ENCODE results near the gene PLK3.
"Not testable (repeated sequence)": the region's sequence is repeated elsewhere in the genome, so short reads cannot be mapped to it uniquely, and the experiment has no call there.

PLK3 gene

DNA sequence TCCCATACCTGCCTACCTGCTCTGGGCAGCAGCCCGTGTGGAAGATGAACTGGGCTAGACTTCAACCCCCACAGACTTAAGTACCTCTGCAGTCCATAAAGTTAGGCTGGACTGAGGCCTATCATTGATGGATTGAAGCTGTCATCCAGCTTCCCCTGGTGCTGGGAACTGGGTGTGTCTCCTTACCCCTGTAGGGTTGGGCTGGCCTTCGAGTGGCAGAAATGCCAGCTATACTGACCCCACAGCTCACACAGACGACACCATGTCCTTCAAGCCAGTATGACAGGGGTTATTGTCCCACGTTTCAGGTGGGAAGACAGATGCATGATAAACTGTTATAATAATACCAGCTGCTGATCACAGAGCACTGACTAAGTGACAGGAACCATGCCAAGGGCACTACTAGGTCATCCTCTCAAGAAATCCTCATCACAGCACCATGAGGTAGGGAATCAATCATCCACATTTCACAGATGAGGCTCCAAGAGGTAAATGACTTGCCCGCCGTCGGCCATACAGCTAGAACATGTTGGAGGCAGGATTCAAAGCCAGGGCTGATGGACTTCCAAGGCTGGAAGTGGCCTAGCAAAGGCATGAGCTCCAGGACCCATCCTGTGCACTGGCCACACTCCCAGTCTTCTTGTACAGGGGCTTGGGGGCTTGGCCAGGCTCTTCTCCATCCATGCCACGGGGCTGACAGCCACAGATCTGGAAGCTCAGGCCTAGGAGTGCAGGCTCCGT is 11.9 kb upstream of the PLK3 start, which contains the start of gene BEST4:
BEST4 (minus strand) TSS at position 51 of the 741 bp plus-strand sequence. CDS start 465 bp downstream, outside the sequence.
- DNase-seq = no peak

DNA sequence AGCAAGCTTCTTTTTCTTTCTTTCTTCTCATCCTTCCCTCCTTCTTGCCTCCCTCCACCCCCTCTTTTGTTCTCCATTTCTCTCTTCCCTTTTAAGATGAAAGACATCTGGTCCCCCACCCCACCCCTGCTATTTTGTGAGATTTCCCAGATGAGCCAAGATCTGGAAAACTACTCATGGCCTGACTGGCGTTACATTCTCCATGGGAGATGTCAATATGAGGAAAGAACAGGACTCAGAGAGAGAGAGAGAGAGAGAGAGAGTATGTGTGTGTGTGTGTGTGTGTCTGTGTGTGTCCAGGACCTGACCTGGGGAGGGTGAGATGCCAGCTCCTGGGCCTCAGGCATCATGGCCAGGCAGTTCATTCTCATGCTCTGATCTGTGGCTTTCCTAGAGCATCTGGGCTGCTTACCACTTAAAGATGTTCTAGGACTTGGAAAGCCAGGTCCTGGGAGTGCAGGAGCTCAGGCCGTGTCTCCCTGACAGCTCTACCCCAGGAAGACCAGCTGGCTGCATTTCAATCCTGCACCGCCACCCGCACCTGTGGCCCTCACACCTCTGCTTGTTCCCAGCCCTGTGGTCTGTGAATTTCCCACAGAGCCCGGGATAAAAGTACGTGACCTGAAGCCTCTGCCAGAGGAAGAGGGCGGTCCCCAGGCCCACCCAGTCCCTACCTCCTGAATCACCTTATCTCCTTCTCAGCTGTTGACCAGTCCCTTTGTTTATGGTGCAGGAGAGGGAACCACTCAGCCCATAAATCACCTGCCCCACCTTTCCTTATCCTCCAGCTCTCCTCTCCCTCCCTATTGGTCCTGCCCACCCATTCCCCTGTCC is 9.0 kb upstream of the PLK3 start:
- no peak for DNase-seq

DNA sequence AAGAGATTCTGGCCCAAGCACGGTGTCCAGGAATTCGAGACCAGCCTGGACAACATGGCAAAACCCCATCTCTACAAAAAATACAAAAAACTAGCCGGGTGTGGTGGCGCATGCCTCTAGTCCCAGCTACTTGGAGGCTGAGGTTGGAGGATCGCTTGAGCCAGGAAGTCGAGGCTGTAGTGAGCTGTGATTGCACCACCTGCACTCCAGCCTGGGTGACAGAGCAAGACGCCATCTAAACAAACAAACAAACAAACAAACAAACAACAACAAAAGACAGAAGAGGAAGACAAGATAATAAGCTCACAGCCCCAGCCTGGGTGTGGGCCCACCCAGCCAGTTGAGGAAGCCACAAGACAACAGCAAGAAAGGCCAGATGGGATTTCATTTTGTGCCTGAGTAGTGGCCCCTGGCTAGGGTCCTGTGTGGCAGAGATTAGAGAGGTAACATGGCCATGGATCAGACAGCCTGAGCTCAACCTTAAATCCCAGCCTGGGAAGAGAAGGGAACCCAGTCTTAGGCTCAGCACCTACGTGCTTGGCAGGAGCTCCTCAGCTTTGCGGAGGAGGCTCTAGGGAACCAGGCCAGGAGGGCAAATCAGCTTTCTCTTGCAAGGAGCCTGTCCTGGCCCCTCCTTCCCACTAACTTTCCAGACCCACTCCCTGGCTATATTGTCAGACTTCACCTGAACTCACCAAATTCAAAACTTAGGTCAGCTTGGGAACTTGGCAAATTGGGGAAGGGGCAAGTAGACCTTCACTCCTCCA is 7.3 kb upstream of the PLK3 start:
- DNase-seq = no peak

DNA sequence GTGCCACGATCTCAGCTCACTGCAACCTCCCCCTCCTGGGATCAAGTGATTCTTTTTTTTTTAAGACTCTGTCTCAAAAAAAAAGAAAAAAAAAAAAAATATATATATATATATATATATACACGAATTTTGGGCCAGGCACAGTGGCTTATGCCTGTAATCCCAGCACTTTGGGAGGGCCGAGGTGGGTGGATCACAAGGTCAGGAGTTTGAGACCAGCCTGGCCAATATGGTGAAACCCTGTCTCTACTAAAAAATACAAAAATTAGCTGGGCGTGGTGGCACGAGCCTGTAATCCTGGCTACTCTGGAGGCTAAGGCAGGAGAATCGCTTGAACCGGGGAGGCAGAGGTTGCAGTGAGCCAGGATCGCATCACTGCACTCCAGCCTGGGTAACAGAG is 2.3 kb upstream of the PLK3 start:
- not testable (repeated sequence) for DNase-seq

DNA sequence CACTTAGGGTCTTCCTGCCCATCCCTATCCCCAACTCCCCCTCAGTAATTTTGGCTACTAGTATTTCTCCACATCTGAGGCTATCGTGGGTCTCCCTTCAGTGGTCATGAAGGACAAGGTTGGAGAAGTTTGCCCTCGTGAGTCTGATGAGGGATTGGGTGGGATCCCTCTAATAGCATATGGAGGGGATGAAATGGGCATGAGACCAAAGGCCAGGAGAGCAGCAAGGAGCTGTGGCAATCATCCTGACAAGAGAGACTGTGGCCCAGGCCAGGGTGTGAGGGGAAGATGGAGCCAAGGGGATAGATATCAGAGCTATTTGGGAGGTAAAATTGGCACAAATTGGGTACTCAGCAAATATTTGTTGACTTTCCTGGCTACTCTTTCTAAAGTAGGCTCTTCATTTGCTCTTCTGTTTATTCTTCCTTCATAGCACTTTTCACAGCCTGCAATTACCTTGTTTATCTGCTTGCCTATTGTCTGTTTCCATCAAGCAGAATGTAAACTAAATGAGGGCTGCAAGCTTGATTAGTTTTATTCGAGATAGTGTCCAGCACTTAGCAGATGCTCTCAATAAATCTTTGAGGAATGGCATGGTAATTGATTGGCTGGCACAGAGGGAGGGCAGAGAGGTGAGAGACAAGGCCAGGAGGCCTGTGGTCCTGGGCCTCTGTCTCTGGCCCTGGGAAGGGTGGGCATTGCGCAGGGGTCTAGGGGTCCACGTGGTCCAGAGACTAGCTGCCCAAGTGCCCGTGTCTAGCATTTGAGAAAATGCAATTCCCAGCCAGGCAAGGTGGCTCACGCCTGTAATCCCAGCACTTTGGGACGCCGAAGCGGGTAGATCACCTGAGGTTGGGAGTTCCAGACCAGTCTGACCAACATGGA is 1.5 kb upstream of the PLK3 start:
- peak in 1 of 2 experiments; percentile 51 for DNase-seq

DNA sequence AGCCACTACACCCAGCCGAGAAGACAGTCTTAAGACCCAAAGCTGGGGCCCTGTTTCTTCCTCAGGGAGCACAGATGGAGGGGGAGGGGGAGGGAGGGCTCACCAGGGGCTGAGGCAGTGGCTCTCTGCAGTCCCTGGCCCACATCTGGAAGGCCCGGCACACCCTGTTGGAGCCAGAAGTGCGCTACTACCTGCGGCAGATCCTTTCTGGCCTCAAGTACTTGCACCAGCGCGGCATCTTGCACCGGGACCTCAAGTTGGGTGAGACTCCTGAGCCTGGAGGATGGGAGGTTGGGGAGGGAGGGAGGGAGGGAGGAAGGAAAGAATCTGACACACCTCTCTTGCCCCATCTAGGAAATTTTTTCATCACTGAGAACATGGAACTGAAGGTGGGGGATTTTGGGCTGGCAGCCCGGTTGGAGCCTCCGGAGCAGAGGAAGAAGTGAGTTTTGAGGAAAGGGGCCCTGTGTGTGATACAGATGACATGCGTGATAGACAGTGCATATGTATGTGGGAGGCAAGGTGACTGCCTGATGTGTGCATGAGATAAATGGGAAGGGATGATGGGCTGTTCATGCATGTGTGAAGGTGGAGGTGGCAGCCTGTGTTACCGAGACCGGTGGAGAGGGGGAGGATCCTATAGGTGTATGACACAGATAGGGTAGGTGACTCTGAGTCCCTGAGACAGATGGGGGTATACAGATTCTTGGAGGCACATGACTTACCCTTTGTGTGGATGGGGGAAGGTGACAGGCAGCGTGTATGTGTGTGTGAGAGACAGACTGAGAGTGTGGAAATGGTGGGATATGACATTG is 1.5 kb downstream of the PLK3 start:
- no peak for DNase-seq

DNA sequence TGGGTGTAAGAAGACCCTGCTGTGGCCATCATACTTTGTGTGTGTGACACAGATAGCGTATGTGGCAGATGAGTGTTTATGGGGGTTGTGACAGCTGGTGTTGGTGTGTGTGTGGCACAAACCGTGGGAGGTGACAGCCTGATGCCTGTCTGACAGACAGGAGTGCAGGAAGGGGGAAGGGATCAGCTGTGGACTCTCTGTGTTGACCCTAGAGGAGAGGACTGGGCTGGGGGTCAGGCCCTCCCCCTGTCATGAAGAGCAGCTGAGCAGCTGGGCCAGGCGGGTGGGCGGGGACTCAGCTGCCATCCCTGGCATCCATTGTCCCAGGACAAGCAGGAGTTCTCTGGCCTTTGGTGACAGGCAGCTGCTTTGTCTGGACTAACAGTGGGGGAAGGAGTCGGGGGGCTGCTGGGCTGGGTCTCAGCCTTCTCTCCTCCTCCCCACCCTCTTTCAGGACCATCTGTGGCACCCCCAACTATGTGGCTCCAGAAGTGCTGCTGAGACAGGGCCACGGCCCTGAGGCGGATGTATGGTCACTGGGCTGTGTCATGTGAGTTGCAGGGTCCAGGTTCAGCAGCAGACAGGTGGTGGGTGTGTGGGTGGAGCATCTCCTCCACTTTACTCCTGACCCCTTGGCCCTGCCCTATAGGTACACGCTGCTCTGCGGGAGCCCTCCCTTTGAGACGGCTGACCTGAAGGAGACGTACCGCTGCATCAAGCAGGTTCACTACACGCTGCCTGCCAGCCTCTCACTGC is 2.3 kb downstream of the PLK3 start:
- no peak for DNase-seq

DNA sequence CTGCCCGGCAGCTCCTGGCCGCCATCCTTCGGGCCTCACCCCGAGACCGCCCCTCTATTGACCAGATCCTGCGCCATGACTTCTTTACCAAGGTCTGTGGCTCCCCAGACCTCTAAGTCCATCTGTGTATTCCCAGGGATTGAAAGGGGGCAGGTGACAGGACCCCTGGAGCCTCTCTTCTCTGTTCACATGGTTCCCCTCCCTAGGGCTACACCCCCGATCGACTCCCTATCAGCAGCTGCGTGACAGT is 2.8 kb downstream of the PLK3 start:
- DNase-seq = no peak

DNA sequence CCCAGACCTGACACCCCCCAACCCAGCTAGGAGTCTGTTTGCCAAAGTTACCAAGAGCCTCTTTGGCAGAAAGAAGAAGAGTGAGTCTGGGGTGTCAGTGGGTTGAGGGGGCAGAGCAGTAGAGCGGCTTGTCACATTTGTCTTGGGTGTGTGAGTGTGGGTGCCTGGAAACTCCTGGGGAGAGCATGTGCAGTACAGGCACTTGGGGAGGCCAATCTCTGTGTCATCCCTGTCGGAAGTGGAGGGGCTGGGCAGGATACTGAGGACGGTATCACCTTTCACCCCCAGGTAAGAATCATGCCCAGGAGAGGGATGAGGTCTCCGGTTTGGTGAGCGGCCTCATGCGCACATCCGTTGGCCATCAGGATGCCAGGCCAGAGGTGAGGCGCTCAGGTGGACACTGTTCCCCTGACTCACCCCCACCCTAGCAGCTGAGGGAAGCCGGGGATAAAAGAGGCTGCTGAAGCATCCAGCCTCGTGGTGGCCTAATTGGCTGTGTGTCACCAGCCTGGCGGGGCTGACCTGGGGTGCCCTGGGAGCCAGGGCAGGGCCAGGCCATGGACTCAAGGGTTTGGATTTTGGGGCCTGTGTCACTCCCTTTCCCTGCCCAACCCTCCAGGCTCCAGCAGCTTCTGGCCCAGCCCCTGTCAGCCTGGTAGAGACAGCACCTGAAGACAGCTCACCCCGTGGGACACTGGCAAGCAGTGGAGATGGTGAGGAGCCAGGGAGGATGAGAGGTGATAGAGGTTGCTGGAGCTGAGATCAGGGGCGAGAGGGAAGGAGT is 3.3 kb downstream of the PLK3 start:
- no peak for DNase-seq

DNA sequence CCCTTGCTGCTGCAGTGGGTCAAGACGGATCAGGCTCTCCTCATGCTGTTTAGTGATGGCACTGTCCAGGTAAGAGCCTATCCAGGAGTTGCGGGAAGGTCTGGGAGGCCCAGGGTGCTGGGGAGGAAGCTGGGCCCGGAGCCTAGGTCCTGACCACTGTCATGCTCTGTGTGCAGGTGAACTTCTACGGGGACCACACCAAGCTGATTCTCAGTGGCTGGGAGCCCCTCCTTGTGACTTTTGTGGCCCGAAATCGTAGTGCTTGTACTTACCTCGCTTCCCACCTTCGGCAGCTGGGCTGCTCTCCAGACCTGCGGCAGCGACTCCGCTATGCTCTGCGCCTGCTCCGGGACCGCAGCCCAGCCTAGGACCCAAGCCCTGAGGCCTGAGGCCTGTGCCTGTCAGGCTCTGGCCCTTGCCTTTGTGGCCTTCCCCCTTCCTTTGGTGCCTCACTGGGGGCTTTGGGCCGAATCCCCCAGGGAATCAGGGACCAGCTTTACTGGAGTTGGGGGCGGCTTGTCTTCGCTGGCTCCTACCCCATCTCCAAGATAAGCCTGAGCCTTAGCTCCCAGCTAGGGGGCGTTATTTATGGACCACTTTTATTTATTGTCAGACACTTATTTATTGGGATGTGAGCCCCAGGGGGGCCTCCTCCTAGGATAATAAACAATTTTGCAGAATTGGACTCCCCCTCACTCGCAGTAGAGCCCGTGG is 5.3 kb downstream of the PLK3 start:
- DNase-seq = no peak

DNA sequence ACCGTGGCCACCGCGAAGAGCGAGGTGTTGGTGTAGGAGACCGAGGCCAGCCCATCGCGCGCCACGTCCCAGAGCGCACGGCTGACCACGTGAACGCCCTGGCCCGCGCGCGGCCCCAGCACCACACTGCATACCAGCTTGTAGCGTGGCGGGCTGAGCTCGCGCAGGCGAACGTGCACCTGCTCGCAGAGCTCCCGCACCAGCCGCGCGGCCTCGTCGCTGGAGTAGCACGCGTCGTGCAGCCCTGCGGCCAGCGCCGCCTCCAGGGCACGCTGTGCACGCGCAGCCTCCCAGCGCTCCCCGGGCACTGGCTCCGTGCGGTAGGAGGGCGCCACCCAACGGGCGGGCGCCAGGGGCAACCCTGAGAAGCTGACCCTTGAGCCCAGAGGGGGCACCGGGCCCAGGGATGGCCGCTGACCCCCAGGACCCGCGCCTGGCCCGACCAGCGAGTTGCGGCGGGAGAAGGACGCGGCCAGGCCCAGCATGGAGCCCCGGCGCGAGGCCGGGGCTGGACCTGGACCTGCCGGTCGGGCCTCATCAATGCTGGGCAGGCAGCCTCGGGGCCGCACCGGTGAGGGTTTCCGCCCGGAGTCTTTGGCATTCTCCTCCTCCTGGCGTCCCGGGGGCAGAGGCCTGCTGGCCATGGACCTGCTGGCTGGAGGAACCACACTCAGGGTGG is 6.0 kb downstream of the PLK3 start:
- no peak for DNase-seq

DNA sequence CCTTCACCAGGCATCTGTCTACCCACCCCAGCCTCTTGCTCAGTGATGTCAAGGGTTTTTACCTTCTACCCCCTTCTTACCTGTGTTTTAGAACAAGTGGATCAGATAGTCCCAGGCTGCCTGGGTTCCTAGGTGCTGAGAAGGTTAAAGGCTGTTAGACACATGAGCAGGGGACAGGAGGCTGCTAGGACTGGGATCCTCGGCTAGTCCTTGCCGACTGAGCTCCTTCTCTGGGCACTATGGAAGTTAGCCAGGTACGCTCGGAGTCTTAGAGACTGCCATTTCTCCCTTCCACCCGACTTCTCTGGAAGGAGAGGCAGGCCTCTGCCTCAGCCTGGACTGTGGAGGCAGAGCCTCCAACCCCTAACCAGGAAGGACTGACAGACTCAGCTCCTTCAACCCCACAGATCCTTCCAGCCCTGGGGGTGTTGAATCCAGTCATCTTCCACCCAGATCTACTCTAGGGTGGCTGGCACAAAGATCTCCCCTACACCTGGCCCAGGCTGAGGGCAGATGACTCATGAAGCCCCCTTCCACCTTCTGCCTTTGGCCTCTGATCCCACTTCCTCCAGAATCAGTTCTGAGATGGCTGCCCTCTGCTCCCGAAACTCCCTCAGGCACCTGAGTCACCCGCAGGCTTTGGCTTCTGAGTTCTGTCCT is 6.7 kb downstream of the PLK3 start, which contains the start of gene DYNLT4:
DYNLT4 (minus strand) TSS at position 648 of the 660 bp plus-strand sequence. CDS start 683 bp downstream, outside the sequence.
- DNase-seq = no peak

DNA sequence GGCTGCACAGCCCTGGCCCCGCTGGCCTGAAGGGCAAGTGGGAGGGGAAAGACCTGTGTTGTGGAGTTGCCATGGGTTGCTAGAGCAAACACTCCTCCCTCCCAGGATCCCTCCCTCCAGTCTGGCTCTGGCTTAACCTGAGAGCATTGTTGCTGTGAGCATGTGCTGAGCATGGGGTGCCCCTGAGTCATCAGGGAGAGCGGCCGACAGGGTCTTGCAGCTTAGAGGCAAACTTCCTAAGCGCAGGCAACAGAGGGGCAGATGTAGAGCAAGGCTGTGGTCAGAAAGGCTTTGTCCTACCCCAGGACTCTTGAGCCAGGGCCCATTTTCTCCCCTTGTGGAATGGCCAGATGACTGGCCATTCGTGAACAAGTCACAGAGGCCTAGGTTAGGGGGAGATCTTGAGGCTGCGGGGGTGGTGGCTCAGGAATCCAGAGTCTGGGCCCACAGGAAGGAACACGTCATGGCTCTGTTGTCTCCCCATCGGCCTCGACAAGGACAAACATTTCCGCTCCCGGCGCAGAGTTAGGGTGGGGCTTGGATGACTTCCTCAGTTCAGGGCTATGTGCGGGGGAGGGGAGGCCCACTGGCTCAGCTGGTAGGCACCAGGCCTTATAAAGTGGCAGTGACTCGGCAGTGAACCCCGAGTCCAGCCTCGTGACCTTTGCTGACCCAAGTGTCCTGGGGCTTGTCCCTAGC is 7.3 kb downstream of the PLK3 start:
- no peak for DNase-seq

DNA sequence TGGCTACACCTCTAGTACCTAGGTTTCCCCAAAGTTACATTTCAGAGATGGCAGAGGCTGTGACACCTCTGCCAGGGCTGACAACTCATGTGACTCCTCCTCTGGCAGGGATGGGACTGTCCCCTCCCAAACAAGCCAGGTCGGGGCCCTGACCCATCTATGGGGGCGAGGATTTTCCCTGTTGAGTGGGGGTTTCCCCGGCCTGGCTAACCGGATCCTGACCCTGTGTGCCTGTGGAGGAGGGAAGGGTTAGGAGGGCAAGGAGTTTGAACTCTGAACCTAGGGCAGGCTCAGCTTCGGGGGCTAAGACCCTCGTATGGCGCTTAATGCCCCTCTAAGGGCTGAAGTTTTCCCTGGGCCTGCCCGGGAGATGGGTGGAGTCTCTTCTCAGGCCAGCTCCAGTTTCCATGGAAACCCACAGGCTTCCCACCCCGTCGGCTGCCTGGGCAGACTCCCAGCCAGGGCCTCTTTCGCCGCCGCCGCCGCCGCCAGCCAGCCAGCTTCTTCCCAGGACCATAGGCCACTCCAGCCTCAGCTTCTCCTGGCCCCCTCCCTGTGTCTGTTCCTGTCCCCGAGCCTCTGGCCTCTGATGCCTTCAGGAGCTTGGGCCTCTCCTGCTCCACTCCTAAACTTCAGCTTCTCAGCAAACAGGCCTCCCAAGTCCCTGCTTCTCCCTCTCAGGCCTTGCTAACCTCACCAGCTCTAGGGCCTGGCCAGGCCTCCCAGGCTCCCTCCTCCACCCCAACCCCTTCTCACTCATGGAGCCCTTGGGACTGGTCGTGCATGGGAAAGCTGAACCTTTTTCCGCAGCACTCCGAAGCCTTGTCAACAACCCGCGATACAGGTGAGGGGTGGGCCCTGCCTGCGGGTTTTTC is 8.1 kb downstream of the PLK3 start, which contains the start of gene BTBD19:
BTBD19 (plus strand) TSS at position 461 of the 875 bp plus-strand sequence; CDS start at position 759, 298 bp downstream.
- no peak for DNase-seq

DNA sequence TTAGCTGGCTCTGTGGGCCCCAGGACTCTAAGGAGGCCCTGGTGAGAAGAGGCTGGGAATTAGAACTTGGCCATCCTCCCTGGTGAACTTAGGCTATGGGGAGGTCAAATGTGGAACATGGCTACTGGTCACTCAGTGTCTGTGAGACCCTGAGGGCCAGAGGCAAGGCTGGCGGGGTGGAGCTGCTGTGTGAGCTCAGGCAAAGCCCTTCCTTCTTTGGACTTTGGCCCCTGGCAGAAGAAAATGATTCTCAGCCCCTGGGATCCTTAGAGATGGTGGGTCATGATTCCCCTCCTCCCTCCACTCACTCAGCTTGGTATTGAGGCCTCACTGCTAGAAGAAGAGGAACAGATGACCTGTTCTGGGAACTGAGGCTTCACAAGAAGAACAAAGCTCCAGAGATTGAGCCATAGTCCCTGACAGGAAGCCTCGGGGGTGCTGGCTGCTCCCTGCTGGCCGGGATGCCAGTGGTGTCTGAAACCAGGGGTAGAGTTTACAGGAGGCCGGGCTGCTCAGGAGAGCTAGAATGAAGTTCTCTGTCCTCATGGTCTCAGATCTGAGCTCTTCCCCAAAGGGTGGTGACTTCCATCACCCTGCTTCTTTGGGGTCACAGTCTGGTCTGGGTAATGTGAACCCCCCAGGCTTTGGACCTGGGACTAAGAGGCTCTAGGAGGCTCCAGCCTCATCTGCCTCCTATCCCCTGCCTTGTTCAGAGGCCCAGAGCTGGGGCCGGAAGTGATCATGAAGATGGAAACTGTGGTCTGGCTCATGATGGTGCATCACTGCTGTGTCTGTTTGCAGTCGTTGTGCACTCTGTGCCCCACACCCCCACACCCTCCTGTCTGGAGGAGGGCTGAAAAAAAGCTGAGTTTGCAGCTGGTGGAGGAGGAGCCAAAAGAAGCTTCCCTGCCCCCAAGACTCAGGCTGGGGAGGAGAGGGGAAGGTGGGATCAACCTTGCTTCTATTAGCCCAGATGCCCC is 9.1 kb downstream of the PLK3 start:
- DNase-seq = no peak
